Bronchial epithelial cell (primary cell): Measurements from ENCODE around the gene ZP3. TPM values are rescaled to one million over a fixed set of nuclear protein-coding genes. Genes with fewer than 3 reads are reported as not detected.
"Not testable (repeated sequence)": the region's sequence is repeated elsewhere in the genome, so short reads cannot be mapped to it uniquely, and the experiment has no call there.

Experiments
- DNase-seq: peaks from one replicate; pipeline ENCODE4 v3.0.0-alpha.2; 2010; ENCODE audit warnings: low read depth
- FAIRE-seq: peaks from 2 replicates; lab custom pipeline; 2011; peaks lifted over from hg19 to GRCh38; lab: Jason Lieb, UNC
- H3K27me3 ChIP-seq: 2 replicates; pipeline ENCODE4 v1.5.1; 2011; ENCODE audit warnings: low read length; ENCODE audit not compliant: control insufficient read depth, insufficient read depth
- H3K36me3 ChIP-seq: 2 replicates; pipeline ENCODE4 v1.5.1; 2011; ENCODE audit warnings: low read length; ENCODE audit not compliant: control insufficient read depth, insufficient read depth
- H3K4me3 ChIP-seq: 2 replicates; pipeline ENCODE4 v1.5.1; 2011; ENCODE audit warnings: mild to moderate bottlenecking, low read depth, low read length, control low read depth
- CTCF ChIP-seq: IDR thresholded peaks from 2 replicates; pipeline ENCODE4 v1.5.1; 2011; ENCODE audit warnings: mild to moderate bottlenecking, moderate library complexity, low read length, control low read depth, inconsistent platforms; ENCODE audit not compliant: insufficient read depth, severe bottlenecking
- total RNA-seq: library from RNA; depleted of rRNA; stranded (reverse); fragments of >200 nt; gene quantifications from 2 replicates; pipeline ENCODE4 v1.2.1, GENCODE V29; 2014

Gene ZP3
- total RNA-seq, 1 donor from 2014 or later = 26.1 TPM

- Histone ChIP-seq H3K4me3 (peak within 1 kb of the TSS; percentile 14), H3K36me3 (no peaks in the 10 kb centered on the region), H3K27me3 (no peaks in the 10 kb centered on the region)
- DNase-seq = no peak
- TF ChIP-seq CTCF = no peak
- no peak for FAIRE-seq
These were observed 15.2 kb upstream of the ZP3 start, which contains the start of gene SSC4D for GRCh38 chr7:76409537-76409936. TSS of gene SSC4D (minus strand) at chr7:76409697. CDS start at chr7:76404439, 5,258 bp downstream.

- no peak for FAIRE-seq
- DNase-seq = no peak
- Histone ChIP-seq H3K27me3 (no peaks in the 10 kb centered on the region), H3K36me3 (no peaks in the 10 kb centered on the region), H3K4me3 (no peak overlapping the region)
- no peak for TF ChIP-seq CTCF
These were observed 13.1 kb upstream of the ZP3 start for GRCh38 chr7:76411626-76412025.

GRCh38 chr7:76412249-76412648 is 12.5 kb upstream of the ZP3 start:
- no peak for TF ChIP-seq CTCF
- Histone ChIP-seq H3K27me3 (no peaks in the 10 kb centered on the region), H3K36me3 (no peaks in the 10 kb centered on the region), H3K4me3 (no peak overlapping the region)
- FAIRE-seq = no peak
- no peak for DNase-seq

- not testable (repeated sequence) for DNase-seq, H3K27me3 ChIP-seq, H3K36me3 ChIP-seq, FAIRE-seq, H3K4me3 ChIP-seq
These were observed 7.0 kb upstream of the ZP3 start for GRCh38 chr7:76417654-76418310.

GRCh38 chr7:76421097-76421496 is 3.7 kb upstream of the ZP3 start:
- peak; percentile 100 for DNase-seq
- not testable (repeated sequence) for H3K4me3 ChIP-seq, H3K27me3 ChIP-seq, H3K36me3 ChIP-seq, FAIRE-seq

GRCh38 chr7:76423666-76424412 is 911 bp upstream of the ZP3 start:
- peak; percentile 45 for DNase-seq
- TF ChIP-seq CTCF = no peak
- Histone ChIP-seq H3K27me3 (no peaks in the 10 kb centered on the region), H3K36me3 (no peaks in the 10 kb centered on the region), H3K4me3 (no peak overlapping the region)
- no peak for FAIRE-seq
